LNCaP clone FGC (cell line): ENCODE measurements around the gene ANKLE1.

Experiments used
- DNase-seq: peaks from one replicate; pipeline ENCODE4 v3.0.0-alpha.2; 2011; ENCODE audit warnings: low read depth
- H3K4me3 ChIP-seq: 2 replicates; pipeline ENCODE4 v1.5.1; 2011; ENCODE audit warnings: mild to moderate bottlenecking, low read depth, low read length, control low read depth
- TF ChIP-seq, protein P1 (sequence below): IDR thresholded peaks from 2 replicates; pipeline ENCODE4 v1.5.1; 2012; ENCODE audit warnings: mild to moderate bottlenecking; ENCODE audit not compliant: control insufficient read depth, insufficient read depth; ENCODE audit errors: extremely low read depth

ANKLE1 gene

DNA sequence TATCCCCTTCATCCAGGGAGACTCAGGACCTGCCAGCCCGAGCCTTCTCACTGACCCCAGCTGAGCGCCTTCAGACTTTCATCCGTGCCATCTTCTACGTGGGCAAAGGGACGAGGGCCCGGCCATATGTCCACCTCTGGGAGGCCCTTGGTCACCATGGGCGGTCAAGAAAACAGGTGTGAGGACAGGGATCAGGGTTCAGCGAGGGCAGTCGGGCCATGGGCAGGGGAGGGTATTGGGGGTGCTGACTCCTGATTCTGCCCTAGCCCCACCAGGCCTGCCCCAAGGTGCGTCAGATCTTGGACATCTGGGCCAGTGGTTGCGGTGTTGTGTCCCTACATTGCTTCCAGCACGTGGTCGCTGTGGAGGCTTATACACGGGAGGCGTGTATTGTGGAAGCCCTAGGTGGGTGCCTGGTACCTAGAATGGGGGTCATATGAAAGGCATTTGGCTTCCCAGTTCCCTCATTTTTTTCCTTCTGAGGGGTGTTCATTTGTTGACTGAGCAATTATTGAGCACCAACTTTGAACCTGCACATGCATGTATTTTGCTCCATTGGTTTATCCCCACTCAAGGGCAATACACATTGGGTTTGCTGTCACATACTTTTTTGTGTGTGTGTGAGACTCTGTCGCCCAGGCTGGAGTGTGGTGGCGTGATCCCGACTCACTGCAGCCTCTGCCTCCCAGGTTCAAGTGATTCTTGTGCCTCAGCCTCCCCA lies 3.9 kb downstream of the ANKLE1 start:
- no peak overlapping the region for H3K4me3 ChIP-seq
- DNase-seq: no peak
- TF ChIP-seq, protein P1, sequence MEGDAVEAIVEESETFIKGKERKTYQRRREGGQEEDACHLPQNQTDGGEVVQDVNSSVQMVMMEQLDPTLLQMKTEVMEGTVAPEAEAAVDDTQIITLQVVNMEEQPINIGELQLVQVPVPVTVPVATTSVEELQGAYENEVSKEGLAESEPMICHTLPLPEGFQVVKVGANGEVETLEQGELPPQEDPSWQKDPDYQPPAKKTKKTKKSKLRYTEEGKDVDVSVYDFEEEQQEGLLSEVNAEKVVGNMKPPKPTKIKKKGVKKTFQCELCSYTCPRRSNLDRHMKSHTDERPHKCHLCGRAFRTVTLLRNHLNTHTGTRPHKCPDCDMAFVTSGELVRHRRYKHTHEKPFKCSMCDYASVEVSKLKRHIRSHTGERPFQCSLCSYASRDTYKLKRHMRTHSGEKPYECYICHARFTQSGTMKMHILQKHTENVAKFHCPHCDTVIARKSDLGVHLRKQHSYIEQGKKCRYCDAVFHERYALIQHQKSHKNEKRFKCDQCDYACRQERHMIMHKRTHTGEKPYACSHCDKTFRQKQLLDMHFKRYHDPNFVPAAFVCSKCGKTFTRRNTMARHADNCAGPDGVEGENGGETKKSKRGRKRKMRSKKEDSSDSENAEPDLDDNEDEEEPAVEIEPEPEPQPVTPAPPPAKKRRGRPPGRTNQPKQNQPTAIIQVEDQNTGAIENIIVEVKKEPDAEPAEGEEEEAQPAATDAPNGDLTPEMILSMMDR: no peak

- TF ChIP-seq, protein P1: no peak
- no peak for DNase-seq
- no peak overlapping the region for H3K4me3 ChIP-seq
Measured at GRCh38 chr19:17286263-17286662, 4.6 kb downstream of the ANKLE1 start.

DNA sequence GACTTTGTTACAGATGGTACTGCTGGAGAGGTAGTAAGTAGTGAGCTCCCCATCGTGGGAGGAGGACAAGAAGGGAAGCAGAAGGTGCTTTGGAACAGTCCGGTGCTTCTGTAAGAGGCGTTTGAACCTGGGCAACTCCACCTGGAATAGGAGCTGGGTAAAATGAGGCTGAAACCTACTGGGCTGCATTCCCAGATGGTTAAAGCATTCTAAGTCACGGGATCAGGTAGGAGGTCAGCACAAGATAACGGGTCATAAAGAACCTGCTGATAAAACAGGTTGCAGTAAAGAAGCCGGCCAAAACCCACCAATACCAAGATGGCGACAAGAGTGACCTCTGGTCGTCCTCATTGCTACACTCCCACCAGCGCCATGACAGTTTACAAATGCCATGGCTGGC lies 5.1 kb downstream of the ANKLE1 start:
- DNase-seq: no peak
- H3K4me3 ChIP-seq: no peak overlapping the region
- TF ChIP-seq, protein P1: no peak

DNA sequence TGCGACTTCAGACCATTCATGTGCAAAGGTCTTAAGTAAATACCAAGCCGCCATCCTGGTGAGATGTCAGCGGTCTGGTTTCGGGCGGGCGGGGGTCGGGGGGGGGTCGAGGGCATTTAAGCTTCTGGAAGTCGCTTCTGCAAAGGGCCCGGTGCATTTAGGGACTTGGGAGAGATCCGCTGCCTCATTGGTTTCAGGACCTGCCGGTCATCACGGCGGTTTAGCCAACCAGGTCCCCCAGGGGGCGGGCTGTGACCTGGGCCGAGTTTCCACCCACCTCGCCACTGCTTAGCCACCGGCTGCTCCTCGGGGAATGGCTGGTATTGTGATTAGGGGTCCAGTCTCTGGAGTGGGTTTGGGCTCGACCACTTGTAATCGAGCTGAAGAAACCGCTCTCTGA lies 7.8 kb downstream of the ANKLE1 start:
- TF ChIP-seq, protein P1: no peak
- H3K4me3 ChIP-seq: no peak overlapping the region
- no peak for DNase-seq

GRCh38 chr19:17292301-17293074 lies 10.8 kb downstream of the ANKLE1 start:
- H3K4me3 ChIP-seq: peak overlapping the region; percentile 44
- peak; percentile 28 for DNase-seq
- TF ChIP-seq, protein P1: peak; percentile 51

DNA sequence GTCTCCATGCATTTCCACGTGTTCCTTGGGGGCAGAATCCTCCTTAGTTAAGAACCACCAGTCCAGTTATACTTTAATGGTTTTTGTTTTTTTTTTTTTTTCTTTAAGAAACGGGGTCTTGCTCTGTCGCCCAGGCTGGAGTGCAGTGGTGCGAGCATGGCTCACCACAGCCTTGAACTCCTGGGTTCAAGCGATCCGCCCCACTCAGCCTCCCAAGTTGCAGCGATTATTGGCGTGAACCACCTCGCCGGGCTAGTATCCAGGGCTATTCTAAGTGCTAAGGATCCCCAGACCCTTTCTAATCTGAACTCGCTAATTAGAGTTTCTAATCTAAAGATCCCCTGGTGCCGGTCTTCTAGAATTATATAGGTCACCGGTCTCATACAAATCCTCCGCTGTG lies 11.9 kb downstream of the ANKLE1 start:
- H3K4me3 ChIP-seq: no peak overlapping the region
- no peak for DNase-seq
- TF ChIP-seq, protein P1: no peak
